Stimulated activated CD8-positive, alpha-beta memory T cell treated with anti-CD3 and anti-CD28 coated beads, Interleukin-7, amount 100 ng/mL, for 4 hours (primary cell): ENCODE results near the gene HIF1A.
A peak's percentile ranks its signal among the peaks of the same experiment; 100 is the strongest.

ENCODE experiments used
- DNase-seq, 2 donors: peaks; one replicate each; pipeline ENCODE4 v3.0.0-alpha.2; 2020; ENCODE audit warnings: low read depth in 2 of 2

Gene HIF1A

DNA sequence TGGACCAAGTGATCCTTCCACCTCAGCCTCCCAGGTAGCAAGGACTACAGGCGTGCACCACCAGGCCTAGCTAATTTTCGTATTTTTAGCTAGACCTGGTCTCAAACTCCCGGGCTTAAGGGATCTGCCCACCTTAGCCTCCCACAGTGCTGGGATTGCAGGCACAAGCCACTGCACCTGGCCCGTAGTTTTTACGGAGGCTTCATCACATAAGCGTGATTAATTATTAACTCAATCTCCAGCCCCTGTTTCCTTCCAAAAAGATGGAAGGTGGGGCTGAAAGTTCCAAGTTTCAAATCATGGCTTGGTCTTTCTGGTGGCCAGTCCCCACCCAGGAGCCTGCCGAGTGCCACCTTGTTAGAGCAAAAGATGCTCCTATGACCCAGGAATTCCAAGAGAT is 22.5 kb upstream of the HIF1A start:
- no peak for DNase-seq

DNA sequence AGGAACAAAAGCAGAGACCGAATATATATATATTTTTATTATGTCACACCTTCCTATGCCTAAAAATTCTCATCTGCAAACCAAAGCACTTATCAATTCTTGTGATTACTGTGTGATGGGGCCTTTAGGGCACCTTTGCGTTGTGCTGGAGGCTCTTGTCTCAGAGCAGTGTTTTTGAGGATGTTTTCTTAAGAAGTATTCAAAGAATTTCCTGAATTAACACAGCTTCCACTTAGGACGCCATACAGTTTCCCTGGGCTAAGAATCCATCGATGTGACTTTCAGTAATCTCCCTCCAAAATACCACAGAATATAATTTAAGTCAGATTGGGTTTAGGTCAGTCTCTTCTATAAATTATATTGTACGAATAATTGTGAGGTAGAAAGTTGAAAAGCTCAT is 22.0 kb upstream of the HIF1A start:
- no peak for DNase-seq

DNA sequence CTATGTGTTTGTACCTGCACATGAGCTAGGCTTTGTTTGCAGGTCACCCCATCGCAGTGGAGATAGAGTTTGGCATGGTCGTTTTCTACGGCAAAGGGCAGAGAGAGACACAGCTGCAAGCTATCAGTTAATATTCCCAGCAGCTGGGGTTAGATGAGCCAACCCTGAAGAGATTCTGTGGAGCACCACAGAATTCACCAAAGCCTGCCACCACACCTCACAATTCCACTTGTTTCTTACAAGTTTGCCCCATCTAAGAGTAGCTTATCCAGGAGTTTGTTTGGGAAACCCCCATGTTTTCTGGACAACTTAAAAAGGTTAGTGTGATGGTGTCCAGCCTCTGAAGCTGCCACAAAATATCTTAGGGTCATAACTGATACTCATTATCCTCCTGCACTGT is 20.0 kb upstream of the HIF1A start:
- DNase-seq: no peak

DNA sequence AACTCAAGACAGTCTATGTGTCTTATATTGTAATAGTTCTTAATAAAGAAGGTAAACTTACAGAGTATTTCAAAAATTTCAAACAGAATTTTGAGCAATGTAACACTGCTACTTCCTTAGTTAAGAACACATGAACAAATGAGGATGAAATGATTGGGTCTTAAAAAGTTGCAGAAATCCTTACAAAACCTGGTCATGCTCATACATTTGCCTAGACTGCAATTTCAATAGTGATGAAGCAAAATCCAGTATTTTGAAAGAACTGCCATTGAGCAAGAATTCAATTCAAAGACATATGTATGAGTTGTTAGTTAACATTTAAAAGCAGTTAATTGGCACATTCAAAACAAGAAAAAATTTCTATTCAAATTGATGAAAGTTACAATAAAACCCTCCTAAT is 17.8 kb upstream of the HIF1A start:
- DNase-seq: no peak

DNA sequence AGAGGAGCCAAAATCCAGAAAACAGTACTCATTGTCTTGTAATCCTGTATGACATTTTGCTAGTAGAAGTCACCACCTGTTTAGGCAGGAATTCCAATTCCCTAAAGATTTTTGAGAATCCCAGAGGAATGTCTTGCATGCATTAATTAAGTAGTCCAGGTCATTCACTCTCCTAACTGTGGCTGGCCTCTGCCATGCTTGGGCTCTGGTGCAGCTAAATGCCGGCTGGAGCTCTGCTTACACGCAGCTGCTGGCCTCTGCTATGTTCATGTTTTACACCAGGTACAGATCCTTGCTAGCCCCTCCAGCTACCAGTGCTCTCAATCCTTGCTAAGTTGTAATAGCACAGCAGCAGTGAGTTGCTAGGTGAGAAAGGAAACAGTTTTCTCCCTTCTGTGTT is 16.3 kb upstream of the HIF1A start:
- DNase-seq: no peak

DNA sequence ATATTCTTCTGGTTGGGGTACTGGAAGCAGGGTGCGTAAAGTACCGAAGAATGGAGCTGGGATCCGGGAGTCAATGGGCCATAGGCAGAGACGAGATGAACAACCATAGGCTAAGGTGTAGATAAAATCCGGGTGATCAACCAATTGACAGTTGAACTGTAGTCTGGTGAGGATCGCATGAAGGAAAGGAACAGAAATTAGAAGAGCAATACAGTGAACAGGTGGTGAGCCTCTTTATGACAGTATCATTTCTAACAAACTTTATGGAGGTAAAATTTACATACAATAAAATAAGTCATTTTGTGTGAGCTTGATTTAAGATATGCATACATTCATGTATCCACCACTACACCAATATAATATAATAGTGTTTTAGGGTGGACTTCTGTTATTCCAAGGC is 13.9 kb upstream of the HIF1A start:
- no peak for DNase-seq

DNA sequence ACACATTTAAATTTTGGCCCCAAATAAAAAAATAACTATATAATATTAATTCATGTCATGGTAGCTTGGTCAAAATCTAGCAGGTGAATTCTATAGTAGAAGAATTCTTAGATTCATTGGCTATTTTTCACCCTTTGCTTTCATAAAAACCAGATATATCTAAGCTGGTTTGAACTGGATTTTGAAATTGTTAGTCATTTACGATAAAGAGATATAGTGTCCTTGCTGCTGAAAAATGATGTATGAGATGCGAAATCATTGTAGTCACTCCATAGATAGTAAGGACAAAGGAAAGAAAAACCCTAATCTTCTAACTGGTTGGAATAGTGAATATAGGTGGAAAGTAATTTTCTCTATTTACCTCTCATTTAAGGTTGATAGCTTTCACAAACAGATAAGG is 12.2 kb upstream of the HIF1A start:
- no peak for DNase-seq

DNA sequence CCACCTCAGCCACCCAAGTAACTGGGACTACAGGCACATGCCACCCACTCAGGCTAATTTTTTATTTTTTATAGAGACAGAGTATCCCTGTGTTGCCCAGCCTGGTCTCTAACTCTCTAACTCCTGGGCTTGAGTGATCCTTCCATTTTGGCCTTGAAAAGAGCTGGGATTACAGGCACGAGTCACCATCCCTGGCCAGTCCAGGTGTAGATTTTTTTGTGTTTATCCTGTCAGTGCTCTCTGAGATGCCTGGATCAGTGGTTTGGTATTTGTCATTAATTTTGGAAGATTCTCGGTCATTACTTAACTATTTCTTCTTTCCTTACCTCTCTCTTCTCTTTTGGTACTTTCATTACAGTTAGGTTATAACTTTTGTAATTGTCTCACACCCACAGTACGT is 5.3 kb upstream of the HIF1A start:
- no peak for DNase-seq

DNA sequence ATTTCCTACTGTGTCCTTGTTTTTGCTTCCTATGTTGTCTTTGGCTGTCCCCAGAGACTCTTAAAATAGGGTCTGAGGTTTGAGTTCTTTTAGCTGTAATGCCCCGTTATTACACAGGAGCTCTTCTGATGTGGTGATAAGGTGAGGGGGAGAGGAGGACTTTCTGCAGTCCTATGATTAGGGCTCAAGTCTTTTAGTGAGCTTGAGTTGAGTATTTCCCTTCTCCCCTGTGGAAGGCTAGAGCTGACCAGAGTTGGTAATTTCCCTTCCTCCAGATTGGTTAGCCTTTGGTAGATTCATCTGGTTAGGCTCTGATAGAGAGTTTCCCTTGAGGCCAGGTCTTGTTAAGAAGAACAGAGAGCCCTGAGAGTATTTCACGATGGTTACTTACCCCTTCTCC is 4.3 kb upstream of the HIF1A start:
- no peak for DNase-seq

DNA sequence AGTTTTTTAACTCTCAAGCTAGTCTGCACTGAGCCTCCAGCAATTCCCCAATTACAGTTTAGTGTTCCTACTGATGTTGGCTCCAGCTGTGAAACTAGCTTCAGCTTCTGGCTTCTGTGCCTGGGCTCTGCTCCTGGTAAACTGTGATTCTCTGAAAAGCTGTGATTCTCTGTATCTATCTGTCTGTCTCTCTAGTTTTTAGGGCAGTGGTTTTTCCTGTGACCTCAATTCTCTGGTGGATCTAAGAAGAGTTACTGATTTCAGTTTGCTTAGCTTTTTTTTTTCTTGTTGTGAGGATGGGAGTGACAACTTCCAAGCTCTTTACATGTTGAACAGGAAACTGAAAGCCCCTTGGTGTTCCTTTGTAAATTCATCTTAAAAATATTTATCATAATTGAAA is 3.8 kb upstream of the HIF1A start:
- no peak for DNase-seq

DNA sequence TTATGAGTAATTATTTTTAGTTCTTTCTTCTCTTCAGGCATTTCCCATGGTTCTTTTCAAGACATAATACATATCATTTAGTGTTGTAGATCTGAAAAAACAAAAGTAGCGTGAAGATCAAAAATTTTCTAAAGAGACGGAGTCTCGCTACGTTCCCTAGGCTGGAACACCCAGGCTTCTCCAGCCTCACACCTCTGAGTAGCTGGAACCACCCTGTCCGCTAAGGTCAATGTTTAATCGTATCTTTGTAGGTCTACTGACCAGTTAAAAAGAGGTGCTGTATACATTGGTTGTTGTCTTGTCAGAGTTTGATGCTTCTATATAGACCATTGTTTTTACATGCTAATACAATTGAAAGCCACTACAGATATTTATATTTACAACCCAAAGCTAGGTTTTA is 1.3 kb upstream of the HIF1A start:
- no peak for DNase-seq

DNA sequence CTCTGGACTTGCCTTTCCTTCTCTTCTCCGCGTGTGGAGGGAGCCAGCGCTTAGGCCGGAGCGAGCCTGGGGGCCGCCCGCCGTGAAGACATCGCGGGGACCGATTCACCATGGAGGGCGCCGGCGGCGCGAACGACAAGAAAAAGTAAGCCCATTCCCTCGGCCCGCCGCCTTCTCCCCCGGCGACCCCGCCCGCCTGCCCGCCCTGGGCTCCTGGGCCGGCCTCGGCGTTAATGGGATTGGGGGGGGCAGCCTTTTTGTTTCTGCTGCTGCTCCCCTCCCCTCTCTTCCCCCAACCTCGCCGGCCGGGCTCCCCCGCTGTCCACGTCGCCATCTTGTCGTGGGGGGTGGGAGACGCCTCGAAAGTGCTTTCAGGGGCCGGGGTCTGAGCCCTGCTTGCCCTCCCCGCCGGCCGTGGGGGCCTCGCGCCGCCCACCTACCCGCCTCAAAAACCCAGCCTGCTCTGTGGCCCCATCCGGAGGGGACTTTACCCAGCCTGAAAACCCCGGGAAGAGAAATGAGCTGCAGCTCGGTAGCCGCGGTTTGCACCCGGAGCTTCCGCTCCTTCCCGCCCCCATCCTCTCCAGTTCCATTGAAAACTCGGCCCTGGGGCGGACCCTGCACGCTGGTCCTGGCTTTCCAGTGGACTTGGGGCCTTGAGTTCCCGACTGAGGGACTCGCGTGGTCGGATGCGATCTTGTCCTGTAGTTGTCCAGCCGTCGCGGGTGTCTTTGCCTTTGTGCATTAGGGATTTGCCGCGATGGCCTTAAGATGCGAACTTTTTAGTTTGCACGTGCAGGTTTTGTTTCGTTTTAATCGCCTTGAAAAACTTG is 598 bp downstream of the HIF1A start:
- peak; percentile 11 to 43 for DNase-seq

DNA sequence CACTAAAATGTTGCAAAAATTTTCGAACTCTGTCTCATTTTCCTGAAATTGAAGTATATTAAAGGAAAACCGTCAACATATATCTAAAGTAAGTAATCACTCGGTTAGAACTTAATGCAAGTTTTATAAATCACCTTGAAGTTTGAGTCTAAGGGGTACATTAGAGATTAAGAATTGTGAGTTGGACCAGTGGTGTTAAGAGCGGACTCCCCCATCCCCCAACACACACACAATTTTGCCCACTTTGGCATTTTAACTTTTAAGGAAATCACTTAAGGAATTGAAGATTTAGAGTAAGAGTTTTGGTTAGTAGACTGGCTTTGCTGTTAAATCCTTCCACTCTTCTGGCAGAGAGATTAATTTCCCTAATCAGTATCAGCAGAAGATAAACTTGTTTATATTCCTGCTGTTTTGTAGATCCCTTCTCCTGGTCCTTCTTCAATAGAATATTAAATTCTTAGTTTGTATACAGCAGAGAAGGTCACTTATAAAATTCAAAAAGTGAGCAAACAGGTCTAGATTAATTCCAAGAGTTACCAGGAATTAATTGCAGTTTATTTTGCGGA is 1.5 kb downstream of the HIF1A start:
- DNase-seq: no peak

DNA sequence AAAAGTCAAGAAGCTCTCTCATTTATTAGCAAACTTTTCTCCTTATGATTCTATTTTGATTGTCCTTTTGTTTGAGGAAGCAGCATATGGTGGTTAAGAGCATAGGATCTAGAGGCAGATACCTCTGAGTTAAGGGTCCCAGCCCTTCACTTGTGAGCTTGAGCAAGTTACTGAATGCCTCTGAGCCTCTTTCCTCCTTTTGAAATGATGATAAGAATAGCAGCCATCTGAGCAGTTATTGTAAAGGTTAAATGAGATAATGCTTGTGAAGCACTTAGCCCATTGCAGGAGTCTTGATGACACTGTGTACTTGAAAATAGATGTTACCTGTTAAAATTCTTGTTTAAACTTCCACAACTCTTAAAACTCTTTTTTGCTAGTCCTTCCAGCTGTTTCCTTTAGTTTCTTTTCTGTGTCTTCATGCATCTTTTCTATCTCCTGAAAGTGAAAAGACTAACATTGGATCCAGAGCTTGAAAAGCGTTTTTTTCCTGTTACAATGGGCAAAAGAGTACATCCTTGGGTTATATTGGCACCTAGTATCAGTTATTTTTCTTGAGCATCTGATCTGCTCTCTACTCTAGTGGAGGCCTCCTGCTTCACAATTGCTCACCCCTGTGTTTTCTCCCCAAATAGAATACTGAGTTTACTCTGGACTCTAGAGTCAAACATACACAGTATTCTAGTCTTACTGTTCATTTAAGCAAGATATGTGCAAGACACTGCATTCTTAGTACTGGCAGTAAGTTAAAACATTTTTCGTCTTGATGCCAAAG is 3.1 kb downstream of the HIF1A start:
- no peak for DNase-seq

DNA sequence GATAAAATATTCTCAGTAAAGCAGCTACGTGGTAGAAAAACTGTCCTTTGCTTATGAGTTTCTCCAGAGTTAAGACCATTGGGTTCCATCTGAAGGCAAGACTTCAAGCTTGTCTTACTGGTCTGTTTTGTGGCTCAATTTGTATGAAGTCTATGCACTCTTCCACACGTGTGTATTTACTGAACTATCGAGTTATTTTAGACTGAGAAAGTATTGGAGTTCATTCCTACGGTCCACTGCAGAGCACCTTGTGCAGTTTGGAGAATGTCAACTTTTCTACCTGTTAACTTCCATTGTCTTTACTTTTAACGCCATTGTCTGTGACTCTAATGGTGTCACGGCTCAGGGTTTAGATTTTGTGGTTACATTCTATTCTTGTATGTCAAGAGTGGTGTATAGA is 3.7 kb downstream of the HIF1A start:
- DNase-seq: no peak

DNA sequence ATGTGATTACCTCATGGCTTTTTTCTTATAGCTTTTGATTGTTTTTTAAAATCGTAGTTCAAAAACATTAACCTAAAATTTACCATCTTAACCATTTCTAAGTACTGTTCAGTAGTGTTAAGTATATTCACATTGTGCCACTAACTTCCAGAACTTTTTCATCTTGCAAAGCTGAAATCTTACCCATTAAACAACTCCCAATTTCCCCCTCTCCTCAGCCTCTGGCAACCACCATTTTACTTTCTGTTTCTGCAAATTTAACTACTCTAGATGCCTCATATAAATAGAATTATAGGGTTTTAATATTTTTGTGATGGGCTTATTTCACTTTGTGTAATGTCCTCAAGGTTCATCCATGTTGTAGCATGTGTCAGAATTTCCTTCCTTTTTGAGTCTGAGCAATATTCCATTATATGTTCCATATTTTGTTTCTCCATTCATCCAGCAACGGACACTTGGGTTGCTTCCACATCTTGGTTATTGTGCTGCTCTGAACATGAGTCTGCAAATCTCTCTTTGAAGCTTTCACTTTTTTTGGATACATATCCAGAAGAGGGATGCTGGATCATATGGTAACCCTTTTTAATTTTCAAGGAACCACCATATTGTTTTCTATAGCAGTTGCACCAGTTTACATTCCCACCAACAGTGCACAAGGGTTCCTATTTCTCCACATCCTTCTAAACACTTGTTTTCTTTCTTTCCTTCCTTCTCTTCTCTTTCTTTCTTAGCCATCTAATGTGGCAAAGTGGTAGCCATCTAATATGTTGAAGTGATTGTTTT is 5.0 kb downstream of the HIF1A start:
- no peak for DNase-seq

DNA sequence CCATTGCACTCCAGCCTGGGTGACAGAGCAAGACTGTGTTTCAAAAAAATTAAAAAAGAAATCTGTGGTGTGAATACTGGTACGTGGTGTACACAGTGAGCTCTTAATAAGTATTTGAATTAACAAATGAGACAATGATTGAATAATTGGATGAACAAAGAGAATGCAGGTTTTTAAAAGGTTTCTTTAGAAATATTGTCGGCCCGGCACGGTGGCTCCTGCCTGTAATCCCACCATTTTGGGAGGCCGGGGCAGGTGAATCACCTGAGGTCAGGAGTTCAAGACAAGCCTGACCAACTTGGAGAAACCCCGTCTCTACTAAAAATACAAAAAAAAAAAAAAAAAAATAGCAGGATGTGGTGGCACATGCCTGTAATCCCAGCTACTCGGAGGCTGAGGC is 6.6 kb downstream of the HIF1A start:
- DNase-seq: no peak

DNA sequence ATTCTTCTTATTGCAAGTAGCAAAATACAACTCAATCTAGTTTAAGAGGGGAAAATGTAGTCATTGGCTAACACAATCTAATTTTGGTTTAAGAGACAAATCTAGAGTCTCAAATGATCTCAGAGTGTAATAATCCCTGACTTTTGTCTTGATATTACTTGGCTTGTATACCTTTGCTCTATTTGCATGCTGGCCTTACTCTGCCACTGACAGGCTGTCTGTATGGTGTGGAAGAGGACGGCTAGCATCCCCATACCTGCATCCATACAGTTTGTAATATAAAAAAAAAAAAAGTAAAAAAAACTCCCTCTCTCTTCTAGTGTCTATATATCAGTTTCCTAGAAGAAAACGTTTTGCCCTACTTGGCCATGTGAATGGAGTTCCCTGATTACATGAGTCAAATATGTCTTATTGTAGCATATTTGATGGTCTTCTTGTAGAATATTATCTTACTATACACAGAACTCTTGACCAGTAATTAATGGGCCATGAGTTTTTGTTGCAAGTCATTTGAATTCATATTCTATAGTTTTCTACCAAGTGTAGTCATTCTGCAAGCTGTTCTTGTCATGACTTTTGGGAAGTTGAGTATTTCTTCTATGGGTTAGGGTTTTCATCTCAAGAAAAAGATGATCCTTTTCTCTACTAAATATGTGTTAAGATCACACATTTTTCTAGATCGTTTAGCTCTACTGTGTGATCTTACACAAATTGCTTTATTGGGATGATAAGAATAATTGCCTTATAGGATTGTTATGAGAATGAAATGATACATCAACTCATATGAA is 8.2 kb downstream of the HIF1A start:
- no peak for DNase-seq

DNA sequence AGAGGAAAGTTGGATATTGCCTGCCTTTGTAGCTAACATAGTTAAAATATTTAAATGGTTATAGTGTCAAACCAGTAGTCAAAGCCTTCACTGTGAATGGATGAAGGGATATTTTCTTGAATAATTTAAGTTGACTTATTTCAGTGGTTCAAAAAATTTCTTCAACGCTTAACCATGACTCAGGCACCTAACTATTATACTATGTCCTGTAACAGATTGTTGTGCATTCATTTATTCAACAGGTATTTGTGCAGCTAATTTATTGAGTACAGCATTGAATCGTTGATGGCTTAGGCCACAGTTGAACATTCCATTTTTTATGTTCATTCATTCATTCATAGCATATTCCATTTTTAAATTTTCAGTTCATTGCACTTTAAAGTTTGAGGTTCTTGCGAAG is 9.2 kb downstream of the HIF1A start:
- no peak for DNase-seq

DNA sequence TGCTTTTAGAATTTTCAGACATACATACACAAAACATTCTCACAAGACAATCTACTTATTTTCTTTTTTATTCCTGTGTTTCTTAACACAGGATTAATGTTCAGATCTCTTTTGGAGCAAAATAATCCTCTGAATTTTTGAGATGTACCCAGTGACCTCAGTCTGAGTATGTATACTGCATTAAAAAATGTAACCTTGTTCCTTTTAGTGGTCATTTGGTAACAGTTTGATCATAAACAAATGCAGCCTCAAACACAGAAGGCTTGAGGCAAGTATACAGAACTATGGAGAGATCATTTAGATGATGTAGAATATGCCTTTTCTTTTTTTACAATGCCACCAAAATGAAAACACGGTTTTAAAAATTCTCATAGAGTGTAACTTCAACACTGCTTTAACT is 9.7 kb downstream of the HIF1A start:
- DNase-seq: no peak

DNA sequence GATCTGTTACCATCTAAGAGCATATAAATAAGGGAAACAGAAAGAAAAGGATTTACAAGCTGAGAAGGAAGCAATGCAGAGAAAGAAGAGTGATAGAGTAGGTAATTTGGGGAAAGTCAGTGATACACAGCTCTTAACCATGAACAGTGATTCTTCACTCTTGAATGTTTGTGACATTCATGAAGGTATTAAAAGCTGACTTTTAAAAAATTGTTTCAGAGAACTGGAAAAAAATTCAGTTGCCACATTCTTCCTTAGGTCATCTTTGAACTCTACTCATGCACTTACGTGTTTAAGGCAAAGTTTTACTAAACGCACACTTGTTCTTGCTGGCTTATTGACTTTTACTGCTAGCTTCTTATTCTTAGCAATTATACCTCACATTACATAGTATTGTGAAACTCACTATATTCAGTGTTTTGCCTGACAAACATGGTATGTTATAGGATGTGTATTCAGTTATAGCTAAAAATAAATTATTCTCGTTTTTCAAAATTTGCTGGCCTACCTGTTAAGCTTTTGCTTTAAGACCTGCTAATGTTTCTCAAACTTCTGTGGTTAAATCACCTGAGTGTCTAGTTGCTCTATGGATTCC is 10.9 kb downstream of the HIF1A start:
- DNase-seq: no peak
